HG03159 (cell line): Measurements from ENCODE around the gene PLA2G4B.

Source experiments
- ATAC-seq: cut with Tn5 transposase; IDR thresholded peaks from one replicate; pipeline ENCODE4 v1.9.1; 2021; ENCODE audit warnings: mild to moderate bottlenecking, moderate library complexity; ENCODE audit not compliant: unreplicated experiment

PLA2G4B gene

GRCh38 chr15:41838400-41838897, at the start of gene PLA2G4B:
TSS of gene PLA2G4B (plus strand) at chr15:41838847. CDS start at chr15:41838914, 67 bp downstream.
- ATAC-seq: no peak

DNA sequence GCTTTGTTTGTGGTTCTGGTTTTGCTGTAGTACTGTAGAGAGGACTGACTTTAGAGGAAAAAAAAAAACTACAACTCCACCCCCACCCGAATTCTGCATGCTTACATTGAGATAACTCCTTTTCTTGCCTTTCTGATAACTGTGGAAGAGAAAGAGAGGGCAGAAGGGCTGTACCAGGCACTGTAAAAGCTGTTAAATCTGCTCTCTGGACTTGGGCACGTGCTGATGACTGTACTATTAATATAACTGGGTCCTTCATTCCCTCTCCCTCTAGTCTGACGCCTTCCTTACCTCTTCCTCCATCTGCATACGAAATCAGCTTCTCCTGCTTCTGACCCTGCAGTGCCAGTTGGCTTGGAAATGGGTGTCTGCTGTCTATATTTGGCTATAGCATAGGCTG, 49.4 kb upstream of the PLA2G4B start:
- ATAC-seq: no peak

DNA sequence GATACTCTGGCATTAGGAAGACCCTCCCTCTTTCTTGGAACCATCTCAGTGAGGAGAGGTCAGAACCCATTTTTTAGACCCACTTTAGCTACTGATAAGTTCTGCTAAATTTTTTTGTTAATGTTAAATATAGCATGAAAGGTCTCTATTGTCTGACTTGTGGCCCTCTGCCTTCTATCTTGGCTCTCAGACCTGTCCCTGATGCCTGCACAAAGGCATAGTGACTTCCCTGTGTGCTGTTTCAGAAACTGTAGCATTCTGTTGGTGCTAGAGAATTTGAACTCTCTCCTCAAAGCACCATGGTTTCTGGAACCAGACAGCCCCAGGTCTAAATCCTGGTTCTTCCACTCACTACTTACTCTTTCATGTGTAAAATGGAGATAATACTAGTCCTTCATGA, 49.0 kb upstream of the PLA2G4B start:
- no peak for ATAC-seq

DNA sequence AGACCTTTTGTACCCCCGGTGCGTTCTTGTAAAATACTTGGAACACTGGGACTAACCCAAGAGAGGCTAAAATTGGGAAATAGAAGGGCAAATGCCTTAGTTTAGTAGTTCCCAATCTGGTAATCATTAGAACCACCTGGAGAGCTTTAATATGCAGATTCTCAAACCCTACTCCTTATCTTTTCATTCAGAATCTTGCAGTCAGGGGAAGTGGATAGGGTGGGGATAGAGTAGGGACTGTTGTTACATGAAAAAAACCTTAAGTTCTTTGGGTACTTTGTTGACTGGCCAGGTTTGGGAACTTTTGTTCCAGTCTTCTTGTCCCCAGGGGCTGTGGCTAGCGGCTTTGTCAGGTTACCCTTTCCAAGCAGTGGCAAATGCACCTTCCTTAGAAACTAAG, 48.5 kb upstream of the PLA2G4B start:
- no peak for ATAC-seq

- no peak for ATAC-seq
These were observed 47.7 kb upstream of the PLA2G4B start for GRCh38 chr15:41790756-41791546.

GRCh38 chr15:41791547-41791937, 47.1 kb upstream of the PLA2G4B start:
- no peak for ATAC-seq

DNA sequence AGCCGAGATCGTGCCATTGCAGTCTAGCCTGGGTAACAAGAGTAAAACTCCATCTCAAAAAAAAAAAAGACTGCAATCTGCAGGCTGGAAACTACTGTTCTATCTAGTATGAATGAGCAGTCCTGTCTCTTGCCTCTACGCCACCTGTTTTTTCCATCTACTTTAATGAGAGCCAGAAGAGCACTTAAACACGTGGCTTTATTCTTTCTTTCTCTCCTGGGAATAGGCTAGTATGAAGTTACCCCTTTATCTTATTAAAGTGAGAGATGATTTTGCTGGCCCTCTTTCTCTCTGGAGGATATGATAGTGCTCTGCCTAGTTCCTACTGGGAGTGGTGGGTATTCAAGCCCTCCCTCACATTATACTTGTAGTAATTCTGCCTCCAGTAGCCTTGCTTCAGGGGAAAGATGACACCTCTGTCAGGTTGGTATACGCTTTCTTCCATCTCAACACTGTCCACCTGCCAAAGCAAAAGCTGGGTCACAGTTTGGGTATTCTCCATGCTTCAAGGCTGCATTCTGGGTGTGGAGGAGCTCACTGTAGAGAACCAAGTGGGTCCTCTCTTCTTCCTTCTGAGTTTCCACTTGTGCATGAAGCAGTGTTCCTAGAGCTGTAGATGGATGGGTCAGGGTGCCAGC, 46.5 kb upstream of the PLA2G4B start:
- ATAC-seq: no peak

- ATAC-seq: no peak
These were observed 44.6 kb upstream of the PLA2G4B start for GRCh38 chr15:41794081-41794480.

GRCh38 chr15:41795996-41796856, 42.4 kb upstream of the PLA2G4B start:
- ATAC-seq: no peak

DNA sequence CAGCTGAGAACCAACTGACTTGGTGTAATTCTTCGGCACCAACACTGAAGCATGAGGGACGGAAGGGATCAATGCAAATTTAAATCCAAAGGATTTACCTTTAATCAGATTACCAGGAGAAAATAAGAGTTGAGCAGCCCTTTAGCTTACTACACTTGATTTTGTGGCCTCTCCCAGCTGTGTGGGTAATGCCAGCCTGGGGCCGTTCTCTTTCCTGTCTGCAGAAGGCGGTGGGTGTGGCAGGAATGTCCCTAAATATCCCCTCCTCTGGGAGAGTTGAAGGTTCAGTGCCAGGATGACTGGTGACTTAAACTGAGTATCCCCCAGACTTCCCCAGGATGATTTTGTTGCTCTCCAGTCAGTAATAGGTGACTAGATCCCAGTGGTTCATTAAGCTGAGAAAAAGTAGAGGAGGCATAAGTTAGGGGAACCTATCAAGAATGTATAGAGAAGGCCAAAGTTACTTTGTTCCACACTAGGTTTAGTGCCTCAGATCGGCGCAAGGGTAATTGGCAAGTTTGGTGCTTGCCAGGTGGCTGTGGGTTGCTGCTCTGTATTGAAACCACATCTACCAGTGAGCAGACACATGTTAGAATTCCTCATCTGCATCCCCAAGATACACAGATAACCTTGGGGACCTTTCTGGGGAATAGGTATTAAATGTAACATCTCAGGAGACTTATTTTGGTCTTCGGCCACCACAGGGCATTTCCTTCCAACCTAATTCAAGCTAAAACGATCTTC, 41.3 kb upstream of the PLA2G4B start:
- ATAC-seq: no peak

DNA sequence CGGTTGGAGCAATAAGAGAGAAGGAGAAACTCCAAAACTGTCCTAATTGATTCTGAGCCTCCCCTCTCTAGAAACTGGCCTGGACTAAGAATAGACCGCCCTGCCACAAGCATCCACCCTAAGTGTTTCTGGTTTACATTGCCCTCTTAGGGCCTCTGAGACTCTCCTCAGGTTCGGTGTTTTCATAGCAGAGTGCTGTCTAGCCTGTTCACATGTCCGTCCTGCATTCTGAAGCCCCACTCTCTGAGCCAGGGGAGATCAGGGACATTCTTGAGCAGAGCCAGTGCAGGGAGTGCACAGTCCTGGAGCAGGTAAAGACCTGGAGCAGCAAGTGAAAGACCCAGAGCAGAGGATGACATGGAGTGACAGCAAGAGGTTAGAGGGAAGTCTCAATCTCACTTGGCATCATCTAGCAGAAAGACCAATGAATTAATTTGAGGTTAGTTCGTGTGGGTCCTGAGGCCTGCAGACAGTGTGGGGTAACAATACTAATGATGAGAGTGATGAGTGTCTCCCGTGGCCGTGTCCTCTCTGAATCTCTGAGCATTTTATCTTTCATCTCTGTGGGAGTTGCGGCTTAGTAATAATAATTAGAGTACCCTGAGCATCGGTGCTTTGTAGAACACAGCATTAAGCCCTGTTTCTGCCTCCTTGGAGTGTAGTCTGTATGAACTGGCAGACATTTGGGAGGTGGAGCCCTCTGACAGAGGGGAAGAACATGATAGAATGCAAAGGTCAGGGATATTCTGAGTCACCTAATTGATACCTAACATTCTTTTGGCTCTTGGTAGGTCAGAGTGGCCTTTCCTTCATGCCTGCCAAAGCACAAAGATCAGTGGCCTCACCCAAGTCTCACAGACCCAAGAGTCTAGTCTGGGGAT, 39.8 kb upstream of the PLA2G4B start:
- no peak for ATAC-seq

DNA sequence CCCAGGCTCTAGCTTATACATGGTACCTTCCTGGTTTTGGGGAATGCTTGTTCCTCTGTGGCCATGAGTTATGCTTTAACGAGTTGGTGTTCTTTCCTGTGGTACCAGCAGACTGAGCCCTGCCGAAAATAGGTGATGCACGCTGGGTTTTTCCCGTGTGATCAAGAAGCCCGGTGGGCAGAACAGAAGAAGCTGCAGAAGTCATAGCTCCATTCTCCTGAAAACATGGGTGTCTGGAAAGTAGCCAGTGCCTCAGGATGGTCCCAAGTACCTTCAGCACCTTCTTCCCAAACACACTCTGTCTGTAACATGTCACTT, 39.2 kb upstream of the PLA2G4B start:
- no peak for ATAC-seq

GRCh38 chr15:41801185-41801584, 37.5 kb upstream of the PLA2G4B start:
- ATAC-seq: no peak

- ATAC-seq: no peak
These were observed 36.7 kb upstream of the PLA2G4B start for GRCh38 chr15:41801850-41802455.

DNA sequence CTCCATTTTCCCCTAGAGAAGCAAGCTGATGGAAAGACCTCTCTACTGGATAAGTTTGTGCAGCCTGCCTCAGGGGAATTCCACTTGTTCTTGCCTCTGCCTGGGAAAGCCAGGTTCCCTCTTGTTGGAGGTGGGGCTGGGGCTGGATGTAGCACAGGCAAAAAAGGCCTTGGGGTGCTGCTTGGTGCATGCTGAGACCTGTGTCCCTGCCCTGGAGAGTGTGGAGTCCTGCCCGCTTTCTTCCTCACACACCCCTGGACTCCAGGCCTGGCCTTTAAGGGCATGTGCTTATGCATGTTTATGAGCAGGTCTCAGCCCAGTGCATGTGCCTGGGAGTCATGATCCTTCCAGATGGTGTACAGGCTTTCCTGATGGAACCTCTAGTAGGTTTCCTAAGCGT, 34.3 kb upstream of the PLA2G4B start:
- no peak for ATAC-seq

- ATAC-seq: no peak
These were observed 33.6 kb upstream of the PLA2G4B start for GRCh38 chr15:41804916-41805666.

DNA sequence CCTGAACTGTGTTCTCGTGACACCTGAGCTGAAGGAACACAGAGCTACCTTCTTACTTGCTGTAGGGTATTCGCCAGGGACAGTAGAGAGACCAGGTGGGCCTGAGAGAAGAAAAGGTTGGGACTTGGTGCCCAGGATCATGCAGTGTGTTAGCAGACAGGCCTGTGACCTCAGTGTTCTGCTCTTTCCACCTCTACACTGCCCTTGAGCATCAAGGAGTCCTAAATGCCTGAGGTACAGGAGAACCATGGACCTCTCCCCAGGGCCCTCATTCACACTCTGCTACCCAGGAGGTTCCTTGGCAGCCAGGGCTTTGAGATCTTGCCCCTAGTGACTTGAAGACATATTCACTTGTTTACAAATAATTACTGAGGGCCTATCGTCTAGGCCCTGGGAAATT, 32.9 kb upstream of the PLA2G4B start:
- ATAC-seq: no peak

DNA sequence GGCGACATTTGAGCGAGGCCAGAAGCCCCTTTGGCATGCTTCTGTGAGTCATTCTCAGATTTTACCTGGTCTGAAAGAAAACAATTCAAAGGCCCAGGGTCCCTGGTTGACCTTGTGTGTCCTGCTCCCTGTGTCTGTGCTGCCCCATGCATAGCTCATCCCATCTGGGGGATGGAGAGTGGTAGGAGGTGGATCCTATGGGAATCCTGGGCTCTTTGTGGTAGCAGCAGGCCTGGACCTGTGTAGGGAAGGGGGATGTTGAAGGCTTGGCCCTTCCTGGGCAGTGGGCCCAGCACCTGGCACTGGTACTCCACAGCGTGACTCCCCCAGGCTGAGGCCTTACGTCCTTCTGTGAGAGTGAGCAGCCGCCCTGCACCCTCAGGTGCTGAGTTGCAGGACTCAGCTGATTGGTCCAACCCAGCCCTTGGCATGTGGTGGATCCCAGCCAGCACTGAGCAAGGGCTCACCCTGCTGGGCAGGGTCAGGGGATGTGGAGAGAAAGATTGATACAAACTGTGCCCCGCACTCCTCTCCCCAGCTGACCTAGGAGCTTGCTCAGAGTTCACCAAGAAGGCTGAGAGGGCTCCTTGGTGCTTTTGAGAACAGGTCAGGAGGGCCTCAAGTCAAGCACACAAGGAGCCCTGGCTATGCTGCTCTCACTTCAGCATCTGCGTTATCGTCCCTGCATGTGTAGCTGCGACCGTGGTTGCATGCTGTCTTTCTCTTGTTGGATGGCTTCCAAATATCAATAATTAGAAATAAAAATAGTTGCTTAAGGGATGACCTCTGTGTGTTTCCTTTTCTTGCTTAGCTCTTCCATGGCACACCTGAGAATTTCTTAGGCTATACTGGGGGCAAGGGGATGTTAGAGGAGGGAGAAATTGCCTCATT, 32.1 kb upstream of the PLA2G4B start:
- no peak for ATAC-seq
